22Rv1 (cell line): ENCODE measurements around the gene ADGRL3.

ENCODE experiments used
- H3K27ac ChIP-seq: fragments of 450-650 bp; 2 replicates; pipeline ENCODE4 v1.5.1; 2017
- CTCF ChIP-seq: fragments of 450-650 bp; IDR thresholded peaks from 2 replicates; pipeline ENCODE4 v1.5.1; 2017; ENCODE audit warnings: mild to moderate bottlenecking
- ZFX ChIP-seq: fragments of 450-650 bp; IDR thresholded peaks from 2 replicates; pipeline ENCODE4 v1.6.1; 2017; ENCODE audit warnings: antibody characterized with exemption, borderline replicate concordance

The ADGRL3 gene

GRCh38 chr4:61693520-61693919, 493.4 kb downstream of the ADGRL3 start:
- H3K27ac ChIP-seq, result no peak overlapping the region

GRCh38 chr4:61714387-61714911, 514.3 kb downstream of the ADGRL3 start:
- no peak for TF ChIP-seq CTCF
- no peak for TF ChIP-seq ZFX
- no peak overlapping the region for H3K27ac ChIP-seq

More at GRCh38 chr4:61693520-61693919, 493.4 kb downstream of the ADGRL3 start:
- TF ChIP-seq CTCF, result no peak
- no peak for TF ChIP-seq ZFX

GRCh38 chr4:61716426-61716825, 516.3 kb downstream of the ADGRL3 start:
- no peak for TF ChIP-seq CTCF
- TF ChIP-seq ZFX, result no peak
- no peak overlapping the region for H3K27ac ChIP-seq

- TF ChIP-seq CTCF (no peak), ZFX (no peak)
- H3K27ac ChIP-seq, result no peak overlapping the region
These were observed 523.4 kb downstream of the ADGRL3 start for GRCh38 chr4:61723492-61723891.

GRCh38 chr4:61727286-61727685, 527.2 kb downstream of the ADGRL3 start:
- no peak overlapping the region for H3K27ac ChIP-seq
- TF ChIP-seq ZFX (no peak), CTCF (no peak)

GRCh38 chr4:61734409-61734808, 534.3 kb downstream of the ADGRL3 start:
- no peak overlapping the region for H3K27ac ChIP-seq
- TF ChIP-seq CTCF, result no peak
- TF ChIP-seq ZFX, result no peak

- no peak for TF ChIP-seq ZFX
- no peak for TF ChIP-seq CTCF
- H3K27ac ChIP-seq, result no peak overlapping the region
These were observed 539.8 kb downstream of the ADGRL3 start for GRCh38 chr4:61739887-61740286.
